Stimulated activated CD8-positive, alpha-beta memory T cell treated with anti-CD3 and anti-CD28 coated beads, Interleukin-15, amount 100 ng/mL, for 48 hours (primary cell): ENCODE data around the gene CNTN4.
"Not testable (repeated sequence)": the region's sequence is repeated elsewhere in the genome, so short reads cannot be mapped to it uniquely, and the experiment has no call there.

ENCODE experiments used
- DNase-seq, 2 donors: peaks; one replicate each; pipeline ENCODE4 v3.0.0-alpha.2; 2020; ENCODE audit warnings: low read depth in 2 of 2

Gene CNTN4

GRCh38 chr3:2516762-2517441 lies 418.2 kb downstream of the CNTN4 start:
- no peak for DNase-seq

GRCh38 chr3:2517500-2518172 lies 419.0 kb downstream of the CNTN4 start:
- DNase-seq, result no peak

GRCh38 chr3:2523281-2523836 lies 424.7 kb downstream of the CNTN4 start:
- no peak for DNase-seq

GRCh38 chr3:2525968-2526367 lies 427.3 kb downstream of the CNTN4 start:
- no peak for DNase-seq

GRCh38 chr3:2526926-2527325 lies 428.3 kb downstream of the CNTN4 start:
- DNase-seq, result no peak

GRCh38 chr3:2527328-2527727 lies 428.7 kb downstream of the CNTN4 start:
- DNase-seq, result not testable (repeated sequence)

GRCh38 chr3:2534767-2535166 lies 436.1 kb downstream of the CNTN4 start:
- not testable (repeated sequence) for DNase-seq

GRCh38 chr3:2535206-2535605 lies 436.5 kb downstream of the CNTN4 start:
- DNase-seq, result no peak

GRCh38 chr3:2536575-2536974 lies 437.9 kb downstream of the CNTN4 start:
- no peak for DNase-seq

GRCh38 chr3:2540115-2540514 lies 441.4 kb downstream of the CNTN4 start:
- DNase-seq, result no peak

GRCh38 chr3:2543247-2543646 lies 444.6 kb downstream of the CNTN4 start:
- no peak for DNase-seq

- no peak for DNase-seq
Observed at GRCh38 chr3:2544212-2544611, 445.5 kb downstream of the CNTN4 start.

- DNase-seq, result no peak
Observed at GRCh38 chr3:2544718-2545117, 446.1 kb downstream of the CNTN4 start.

GRCh38 chr3:2547049-2547448 lies 448.4 kb downstream of the CNTN4 start:
- DNase-seq, result no peak

- no peak for DNase-seq
Observed at GRCh38 chr3:2554656-2555055, 456.0 kb downstream of the CNTN4 start.

- no peak for DNase-seq
Observed at GRCh38 chr3:2558796-2559195, 460.1 kb downstream of the CNTN4 start.

- no peak for DNase-seq
Observed at GRCh38 chr3:2567451-2567850, 468.8 kb downstream of the CNTN4 start.

- DNase-seq, result no peak
Observed at GRCh38 chr3:2568156-2568555, 469.5 kb downstream of the CNTN4 start.

GRCh38 chr3:2568929-2569328 lies 470.3 kb downstream of the CNTN4 start:
- DNase-seq, result no peak

- DNase-seq, result no peak
Observed at GRCh38 chr3:2577571-2577970, 478.9 kb downstream of the CNTN4 start.

- no peak for DNase-seq
Observed at GRCh38 chr3:2578560-2578959, 479.9 kb downstream of the CNTN4 start.

- no peak for DNase-seq
Observed at GRCh38 chr3:2579206-2579605, 480.5 kb downstream of the CNTN4 start.

GRCh38 chr3:2583046-2583445 lies 484.4 kb downstream of the CNTN4 start:
- DNase-seq, result no peak
